ENCODE measurements around the gene EIF2AK3.
"Not testable (repeated sequence)": the region's sequence is repeated elsewhere in the genome, so short reads cannot be mapped to it uniquely, and the experiment has no call there.

The EIF2AK3 gene

DNA sequence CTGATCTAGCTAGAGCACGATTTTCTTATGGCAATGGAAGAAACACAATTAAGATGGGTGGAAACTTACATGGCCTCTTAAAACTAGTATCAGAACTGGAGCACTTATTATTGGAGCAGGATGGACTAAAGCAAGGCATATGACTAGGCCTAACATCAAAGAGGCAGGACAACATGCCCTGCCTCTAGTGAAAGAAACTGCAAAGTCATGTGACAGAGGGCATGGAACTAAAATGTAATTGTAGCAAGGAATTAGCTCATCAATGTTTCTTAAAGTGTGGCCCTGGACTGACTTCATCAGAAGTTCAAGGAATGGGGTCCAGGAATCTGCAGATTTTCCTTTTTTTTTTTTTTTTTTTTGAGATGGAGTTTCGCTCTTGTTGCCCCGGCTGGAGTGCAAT is 5.3 kb upstream of the EIF2AK3 start:
- no peak for DNase-seq

DNA sequence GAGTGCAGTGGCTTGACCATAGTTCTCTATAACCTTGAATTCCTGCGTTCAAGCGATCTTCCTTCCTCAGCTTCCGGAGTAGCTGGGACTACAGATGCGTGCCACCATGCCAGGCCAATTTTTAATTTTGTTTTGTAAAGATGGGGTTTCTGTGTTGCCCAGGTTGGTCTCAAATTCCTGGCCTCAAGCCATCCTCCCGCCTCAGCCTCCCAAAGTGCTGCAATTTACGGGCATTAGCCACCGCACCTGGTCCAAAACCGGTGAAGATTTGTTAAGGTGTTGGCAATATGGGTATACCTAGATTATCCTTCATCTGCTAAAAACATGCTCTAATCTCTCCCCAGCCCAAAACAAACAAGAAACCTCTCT is 1.3 kb upstream of the EIF2AK3 start:
- DNase-seq = no peak

DNA sequence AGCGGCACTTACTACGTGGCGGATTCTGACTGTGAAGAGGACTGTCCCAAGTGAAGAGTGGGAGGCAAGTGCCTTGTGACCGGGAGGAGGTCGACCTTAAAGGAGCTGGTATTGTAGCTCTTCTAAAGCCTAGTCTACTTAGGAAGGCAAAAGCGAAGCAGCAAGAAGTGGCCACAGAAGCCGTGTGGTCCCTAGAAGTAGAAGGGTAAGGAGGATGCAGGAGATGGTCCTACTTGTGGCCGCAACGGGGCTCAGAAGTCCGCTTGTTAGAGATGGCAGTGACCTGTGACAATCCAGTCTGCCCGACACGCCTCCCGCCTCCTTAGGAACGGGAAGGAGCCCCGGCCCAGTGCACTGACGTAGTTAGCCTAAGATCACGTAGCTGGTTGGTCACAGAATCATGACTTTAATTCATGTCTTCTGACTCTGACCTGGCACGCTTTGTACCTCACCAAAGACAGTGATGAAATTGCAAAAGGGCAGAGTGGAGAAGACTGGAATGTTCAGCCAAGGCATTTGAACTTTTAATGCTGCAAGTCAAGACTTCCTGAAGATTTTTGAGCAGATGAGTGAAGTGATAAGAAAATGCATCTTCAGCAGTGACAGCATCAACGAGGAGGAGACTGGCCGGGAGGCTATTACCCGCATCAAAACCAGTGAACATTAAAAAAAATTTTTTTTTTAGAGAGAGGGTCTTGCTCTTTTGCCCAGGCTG is 749 bp upstream of the EIF2AK3 start:
- DNase-seq = peak; percentile 83

DNA sequence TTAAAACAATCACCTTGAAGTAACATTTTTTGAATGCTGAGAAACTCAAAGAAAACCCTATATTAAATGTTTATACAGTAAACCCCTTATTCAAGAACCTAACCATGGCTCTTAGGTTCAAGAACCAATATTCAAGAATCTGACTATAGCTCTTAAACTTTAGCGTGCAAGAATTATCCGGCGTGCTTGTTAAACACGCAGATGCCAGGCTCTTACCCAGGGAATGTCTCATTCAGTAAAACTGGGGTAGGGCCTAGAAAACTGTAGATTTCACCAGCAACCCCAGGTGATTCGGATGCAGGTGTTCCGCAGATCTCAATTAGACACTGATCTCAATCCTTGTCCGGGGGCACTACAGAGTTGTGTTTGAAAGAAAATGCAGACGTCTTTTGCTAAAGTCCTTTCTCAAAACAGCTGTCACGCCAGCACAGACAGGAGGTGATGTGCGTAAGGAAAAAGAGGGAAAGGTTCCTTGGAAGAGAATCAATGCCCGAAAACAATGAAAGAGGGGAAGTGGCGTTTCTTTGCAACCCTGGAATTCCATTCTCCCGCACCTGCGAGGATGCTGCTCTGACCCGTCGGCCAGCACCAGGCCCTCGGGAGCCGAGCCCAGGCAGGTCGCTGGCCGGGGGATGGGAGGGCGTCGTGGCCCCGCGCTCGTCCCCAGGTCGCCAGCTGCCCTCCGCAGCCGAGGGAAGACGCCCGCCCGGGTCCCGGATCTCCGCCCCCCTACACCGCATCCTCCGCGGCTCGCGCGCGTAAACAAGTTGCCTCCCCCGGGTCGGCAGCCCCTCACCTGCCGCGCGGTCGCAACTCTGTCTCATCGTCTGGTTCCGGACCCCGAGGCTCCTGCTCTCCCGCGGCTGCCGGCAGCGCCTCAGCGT is 851 bp downstream of the EIF2AK3 start:
- DNase-seq = peak; percentile 36

DNA sequence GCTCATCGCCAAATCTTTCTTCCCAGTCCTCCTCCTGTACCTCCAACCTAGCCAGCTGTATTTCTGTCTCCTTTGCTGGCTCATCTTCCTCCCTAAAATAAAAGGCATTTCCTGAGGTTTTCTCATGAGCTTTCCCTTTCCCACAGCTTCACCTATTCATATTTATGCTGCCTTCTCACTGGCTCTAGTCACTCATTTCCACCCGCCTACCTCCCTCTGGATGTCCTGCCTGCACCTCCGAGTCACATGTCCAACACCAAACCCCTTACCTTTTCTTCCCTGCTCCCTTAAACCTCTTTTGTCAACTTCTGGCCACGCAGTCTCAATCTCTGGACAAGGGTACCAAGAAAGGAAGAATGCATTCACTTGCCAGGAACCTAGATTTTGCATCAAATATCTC is 2.8 kb downstream of the EIF2AK3 start:
- DNase-seq = no peak

DNA sequence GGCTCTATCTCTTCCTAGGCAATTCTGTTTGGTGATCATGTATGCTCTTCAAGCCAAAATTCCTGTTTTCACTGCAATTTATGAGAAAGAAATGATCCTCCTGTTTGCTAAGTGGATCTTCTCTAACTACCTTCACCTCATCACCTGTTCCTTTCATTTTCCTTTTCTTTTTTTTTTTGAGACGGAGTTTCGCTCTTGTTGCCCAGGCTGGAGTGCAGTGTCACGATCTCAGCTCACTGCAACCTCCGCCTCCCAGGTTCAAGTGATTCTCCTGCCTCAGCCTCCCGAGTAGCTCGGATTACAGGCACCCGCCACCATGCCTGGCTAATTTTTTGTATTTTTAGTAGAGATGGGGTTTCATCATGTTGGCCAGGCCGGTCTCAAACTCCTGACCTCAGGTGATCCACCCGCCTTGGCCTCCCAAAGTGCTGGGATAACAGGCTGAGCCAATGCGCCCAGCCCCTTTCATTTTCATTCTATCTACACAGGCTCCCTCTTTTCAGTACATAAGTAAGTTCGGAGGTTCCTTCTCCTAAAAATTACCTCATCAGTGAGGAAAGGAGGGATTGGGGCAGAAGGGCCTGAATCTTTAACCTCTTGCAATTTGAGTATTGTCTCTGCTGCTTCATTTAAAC is 3.3 kb downstream of the EIF2AK3 start:
- DNase-seq = not testable (repeated sequence)

DNA sequence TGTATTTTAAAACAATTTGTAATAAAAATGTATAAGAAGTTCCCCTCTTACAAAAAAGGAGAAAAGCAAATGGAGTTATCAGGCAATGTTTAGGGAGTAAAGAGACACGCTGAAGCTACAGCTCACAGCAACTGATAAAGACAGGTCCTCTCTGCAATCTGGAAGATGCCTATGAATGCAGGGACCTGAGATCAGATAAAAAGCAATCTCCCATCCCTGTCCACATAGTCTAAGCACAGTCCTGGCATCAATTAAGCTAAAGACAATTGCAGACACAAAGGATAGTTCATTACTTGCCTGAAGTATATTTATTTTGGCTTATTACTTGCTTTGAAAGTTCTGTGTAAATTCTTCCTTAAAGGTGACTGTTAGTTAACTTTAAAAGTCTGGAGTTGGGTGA is 5.0 kb downstream of the EIF2AK3 start:
- DNase-seq = no peak

DNA sequence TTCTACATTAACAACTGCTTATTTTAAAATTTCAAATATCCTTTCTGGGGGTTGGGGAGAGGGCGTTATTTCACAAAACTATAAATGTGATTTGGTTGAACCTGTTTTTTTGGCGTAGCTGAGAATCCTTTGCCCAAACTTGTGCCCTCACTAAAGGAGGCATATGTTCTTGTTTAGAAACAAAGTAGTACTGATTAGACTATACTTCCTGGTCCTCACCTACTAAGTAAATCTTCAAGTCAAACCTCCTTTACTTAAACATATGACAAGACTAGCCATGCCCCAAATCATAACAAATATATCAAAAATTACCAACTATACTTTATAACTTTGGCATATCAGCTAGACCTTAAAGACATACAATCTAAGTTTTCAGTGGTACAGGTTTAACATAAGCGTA is 5.8 kb downstream of the EIF2AK3 start:
- no peak for DNase-seq

DNA sequence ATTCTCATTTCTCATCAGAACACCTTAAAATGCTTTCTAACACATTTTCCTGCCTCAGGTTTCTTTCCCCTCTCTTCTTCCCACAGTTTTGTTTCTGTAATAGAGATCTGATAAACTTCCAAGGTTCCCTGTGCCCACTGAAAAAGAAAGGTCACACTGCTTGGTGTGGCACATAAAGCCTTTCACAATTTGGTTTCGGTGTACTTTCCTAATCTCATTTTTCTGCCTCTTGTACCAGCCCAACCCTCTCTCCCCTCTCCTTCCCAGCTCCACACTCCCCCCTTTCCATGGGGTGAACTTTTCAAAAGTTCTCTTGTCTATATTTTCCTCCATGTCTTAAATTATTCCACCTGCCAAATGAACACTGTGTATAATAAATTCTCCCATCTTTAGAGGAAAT is 7.2 kb downstream of the EIF2AK3 start:
- DNase-seq = no peak

DNA sequence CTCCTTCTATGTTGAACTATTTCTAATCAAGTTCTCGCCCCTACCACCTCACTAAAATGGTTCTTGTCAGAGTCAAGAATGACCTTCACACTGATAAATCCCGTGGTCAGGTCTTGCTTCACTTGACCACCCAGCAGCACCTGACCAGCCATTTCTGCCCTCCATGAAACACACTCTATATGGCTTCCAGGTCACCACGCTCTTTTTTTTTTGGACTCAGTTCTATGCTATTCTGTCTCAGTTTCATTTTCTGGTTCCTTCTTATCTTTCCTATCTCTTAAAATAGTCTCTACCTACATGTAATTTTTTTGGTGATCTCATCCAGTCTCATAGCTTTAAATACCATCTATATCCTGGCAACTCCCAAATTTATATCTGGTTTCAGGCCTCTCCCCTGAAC is 11.4 kb downstream of the EIF2AK3 start:
- no peak for DNase-seq

DNA sequence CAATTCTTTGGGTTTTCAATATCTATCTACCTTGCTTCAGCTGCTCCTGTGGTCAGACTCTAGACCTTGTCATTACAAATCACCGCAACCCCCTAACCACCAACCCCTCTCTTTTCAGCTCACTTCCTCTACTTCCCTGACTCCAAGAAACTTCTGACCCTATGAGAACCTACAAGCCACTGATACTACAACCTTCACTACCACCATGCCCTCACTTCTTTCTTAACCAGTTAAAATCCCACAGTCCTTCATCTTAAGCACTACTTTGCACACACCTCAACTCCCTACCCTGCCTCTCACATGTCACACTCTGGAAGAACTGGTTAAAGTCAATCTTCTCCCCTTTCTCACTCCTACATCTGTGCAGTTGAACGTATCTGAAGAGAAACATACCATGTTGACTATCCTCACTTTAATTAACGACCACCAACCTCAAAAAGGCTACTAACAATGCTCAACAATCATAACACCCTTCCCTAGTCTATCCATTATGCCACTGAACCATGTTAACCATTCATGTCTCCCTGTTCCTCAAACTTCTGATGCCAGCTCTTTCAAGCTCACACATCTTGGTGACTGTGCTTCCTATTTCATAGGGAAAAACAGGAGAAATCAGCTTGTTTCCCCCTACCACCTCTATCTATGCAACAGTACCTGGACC is 12.6 kb downstream of the EIF2AK3 start:
- no peak for DNase-seq

DNA sequence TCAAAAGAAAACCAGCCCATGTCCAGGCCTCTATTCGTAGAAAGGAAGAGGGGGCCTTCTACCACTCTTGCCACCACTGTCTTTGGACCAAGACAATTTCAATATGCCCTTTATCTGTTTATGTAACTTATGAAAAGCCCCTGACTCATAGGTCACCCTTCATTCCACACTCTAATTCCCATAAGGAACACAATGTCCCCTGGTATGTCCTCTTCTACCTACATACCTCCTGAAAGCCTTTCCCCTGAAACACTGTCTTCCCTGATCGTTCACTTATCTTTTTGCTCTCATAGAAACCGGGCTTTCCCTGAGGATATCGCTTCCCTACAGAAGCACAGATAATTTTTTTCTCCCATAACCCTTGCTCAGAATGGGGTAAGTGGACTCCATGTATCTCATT is 13.3 kb downstream of the EIF2AK3 start:
- no peak for DNase-seq

DNA sequence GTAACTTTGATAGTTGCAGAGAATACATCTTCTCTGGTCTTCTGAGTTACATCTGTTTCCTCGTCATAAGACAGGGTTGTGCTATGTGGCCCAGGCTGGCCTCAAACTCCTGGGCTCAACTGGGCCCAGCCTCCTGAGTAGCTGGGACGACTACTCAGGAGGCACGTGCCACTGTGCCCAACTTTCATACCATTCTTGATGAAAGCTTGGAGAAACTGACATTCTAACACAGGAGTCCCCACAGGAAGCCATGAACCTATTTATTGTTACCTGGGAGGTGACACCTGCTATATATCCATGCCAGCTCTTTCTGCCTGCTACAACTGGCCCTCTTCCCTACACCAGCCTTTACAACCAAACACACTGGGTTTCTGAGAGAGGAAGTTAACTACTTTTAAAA is 19.1 kb downstream of the EIF2AK3 start:
- DNase-seq = no peak

DNA sequence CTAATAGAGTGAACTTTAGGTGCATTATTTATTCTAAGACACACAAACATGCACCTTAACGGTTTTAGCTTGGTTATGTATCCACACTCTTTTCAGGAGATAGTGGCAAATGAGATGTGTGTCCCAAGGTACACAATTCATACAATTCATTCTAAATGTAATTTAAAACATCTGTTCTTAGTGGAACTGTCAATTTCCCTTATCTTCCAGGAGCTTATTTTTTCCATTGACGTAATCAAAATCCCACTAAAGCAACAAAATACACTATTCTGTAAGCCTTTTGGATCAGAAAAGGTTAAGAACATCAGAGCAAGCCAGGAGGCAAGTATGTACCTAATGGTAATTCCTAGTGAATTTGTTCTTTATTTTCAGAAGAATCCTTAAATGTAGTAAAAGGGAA is 19.8 kb downstream of the EIF2AK3 start:
- no peak for DNase-seq

DNA sequence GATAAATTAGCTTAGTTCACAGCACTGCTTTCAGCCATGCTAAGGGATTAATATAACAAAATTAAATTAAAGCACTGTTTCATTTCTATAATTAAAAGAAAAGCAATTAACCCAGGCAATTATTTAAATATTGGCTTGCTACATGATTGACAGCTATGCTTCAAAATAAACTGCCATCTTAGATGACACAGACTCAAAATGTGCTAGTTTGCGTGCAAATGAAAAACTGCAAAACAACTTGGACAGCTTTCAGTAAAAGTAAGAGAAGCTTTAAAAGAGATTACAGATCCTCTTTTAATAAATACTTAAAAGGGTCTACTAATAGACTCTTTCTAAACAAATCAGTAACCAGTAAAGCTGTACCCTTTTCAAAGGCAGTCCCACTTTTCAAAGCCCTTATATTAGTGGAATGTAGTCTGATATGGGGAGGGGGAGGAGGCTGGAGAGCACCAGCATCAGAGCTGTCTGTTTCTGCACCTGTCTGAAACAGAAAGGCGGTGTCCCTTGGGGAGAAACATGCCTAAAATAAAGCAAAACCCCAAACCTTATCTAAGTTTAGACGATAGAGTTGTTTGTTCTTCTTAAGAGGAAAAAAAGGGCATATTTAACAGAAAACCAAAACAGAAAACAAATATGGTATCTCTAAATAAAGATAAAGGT is 20.8 kb downstream of the EIF2AK3 start:
- DNase-seq = no peak

DNA sequence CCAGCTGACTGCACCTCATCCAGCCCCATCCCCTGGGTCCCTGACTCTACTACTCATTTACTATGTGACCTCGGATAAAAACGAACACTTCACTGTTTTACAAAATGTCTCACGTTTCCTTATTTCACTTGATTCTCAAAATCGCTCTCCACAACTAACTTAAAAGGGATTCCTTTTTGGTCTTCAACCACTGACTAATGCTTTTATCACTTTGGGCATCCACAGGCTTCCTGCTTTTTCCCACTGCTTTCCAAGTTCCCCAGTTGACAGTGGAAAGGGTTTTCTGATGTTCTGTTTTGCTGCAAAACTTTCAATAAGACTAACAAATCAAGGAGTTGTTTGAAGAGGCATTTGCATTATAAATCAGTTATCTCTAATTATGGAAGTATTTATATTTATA is 24.1 kb downstream of the EIF2AK3 start:
- DNase-seq = no peak

DNA sequence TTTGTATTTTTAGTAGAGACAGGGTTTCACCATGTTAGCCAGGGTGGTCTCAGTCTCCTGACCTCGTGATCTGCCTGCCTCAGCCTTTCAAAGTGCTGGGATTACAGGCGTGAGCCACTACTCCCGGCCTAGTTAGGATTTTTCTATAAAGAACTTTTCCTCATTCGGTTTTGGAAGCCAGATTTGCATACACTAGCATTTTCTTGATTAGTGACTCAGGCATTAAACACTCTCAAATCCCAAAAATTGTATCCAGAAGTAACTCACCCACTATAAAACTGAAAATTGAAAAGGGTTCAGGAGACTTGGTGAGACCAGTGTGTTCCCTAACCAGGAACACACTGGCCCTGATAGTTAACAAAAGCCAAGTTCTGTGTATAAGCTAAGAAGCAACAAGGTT is 25.2 kb downstream of the EIF2AK3 start:
- no peak for DNase-seq

DNA sequence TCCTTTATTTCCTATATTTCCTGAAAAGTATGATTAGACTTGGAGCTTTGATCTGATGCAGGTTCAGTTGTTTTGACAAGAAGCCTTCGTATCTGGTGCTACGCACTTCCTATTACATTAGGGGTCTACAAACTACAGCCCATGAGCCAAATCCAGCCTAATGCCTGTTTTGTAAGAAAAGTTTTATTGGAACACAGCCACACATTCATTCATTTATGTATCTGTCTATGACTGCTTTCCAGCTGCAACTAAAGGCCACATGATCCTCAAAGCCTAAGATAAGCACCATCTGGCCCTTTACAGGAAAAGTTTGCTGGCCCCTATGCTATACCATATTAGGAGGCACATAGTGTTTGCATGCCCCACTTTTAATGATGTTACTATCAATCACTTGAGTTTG is 26.0 kb downstream of the EIF2AK3 start:
- DNase-seq = peak; percentile 73

DNA sequence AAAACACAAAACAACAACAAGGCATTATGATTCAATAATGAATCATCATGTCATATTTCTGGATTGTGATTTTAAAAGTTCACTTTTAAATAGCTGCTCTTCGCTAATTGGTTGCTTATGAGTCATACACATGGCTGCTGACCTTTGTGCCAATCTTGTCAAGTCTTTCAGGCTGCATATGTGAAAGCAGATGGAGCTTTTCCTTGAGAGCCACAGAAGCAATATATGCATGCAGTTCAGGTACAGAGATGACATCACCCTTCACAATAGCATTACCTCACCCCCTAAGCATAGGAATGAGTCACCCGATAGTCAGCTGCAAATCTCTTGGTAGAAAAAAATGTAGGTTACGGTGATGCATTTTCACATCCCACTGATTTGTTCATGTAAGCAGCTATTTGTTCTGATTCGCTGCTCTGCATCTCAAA is 27.2 kb downstream of the EIF2AK3 start:
- DNase-seq = peak; percentile 99

DNA sequence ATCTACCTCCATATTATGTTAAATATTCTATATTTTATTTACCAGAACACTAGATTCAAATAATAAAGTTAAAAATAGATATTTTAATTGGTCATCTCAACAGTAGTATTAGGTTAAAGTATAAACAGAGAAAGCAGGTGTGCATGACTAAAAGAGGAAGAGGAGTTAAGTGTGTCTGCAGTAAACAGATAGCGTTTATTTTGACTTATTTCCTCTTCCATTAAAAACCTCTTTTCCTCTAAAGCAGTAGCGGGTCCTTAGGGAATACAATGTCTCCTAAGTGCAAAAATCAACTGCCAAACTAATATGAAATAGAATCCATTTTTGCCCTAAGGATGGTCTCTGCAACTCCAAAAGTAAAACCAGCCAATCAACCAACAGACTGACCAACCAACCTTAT is 27.7 kb downstream of the EIF2AK3 start:
- peak; percentile 46 for DNase-seq

DNA sequence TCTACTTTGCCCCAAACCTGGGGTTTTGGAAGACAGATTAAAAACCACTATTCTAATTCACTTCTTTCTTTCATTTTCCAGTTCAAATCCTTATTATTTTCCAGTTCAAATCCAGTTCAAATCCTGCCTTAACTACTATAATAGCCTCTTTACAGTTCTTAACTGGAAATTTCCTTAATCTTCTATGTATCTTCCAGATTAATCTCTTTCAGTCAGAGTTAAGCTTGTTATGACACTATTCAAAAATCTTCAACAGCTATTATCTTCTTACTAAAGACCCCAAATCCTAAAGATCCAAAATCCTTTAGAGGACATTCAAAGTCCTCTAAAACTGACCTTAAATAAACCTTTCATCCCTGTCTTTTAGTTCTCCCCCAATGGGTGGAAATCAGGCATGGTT is 30.1 kb downstream of the EIF2AK3 start:
- no peak for DNase-seq

DNA sequence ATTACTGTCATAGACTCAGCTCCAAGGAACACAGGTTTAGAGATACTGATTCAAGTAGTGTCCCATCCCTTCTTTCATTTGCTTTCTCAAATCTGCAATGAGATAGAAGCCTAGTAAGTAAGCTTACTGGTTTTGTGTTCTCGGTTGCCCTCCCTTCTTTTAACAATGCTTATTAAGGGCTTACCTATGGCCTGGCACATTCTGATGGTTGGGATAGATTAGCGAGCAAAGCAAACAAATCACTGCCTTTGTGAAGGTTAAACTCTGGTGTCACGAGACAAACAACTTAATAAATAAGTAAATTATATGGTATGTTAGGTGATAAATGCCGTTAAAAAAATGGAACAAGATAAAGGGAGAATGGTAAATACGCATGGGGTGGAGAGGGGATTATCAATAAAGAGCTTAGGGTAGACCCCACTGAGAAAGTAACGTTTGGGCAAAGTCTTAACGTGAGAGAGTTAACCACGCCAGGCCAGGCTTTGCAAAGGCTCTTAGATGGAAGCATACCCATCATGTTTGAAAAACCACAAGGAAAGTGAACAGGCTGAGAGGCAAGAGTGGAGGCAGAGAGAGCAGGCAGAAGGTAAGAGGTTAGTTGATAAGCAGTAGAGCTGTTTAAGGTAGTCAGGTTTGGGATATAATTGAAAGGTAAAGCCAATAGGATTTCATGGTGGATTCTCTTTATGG is 31.0 kb downstream of the EIF2AK3 start:
- no peak for DNase-seq

All from NCI-H2171 treated with DMSO at 0.1 percent for 48 hours (cell line).